ENCODE measurements around the gene SPAG4.

- TF ChIP-seq CTCF (conservative IDR thresholded peaks at IDR 0.05) (no peak), EZH2 (IDR thresholded peaks at IDR 0.05; ENCODE audit: low read depth) (no peak)
Measured at GRCh38 chr20:35611482-35611881, 4.1 kb upstream of the SPAG4 start.

Data from PC-9 (cell line).